ENCODE results near the gene TBC1D22A. TPM values are rescaled to one million over a fixed set of nuclear protein-coding genes. Genes with fewer than 3 reads are reported as not detected.
A peak's percentile ranks its signal among the peaks of the same experiment; 100 is the strongest.

TBC1D22A gene
- total RNA-seq, 1 donor from 2014 or later = 87.8 TPM

- no peak overlapping the region for H3K4me3 ChIP-seq
- no peaks in the 10 kb centered on the region for H3K27me3 ChIP-seq
- no peak for TF ChIP-seq CTCF (IDR thresholded peaks at IDR 0.05)
- peaks cover 0 to 4% of the 10 kb centered on the region in 2 donors for H3K9me3 ChIP-seq
- peak in 1 of 2 donors; percentile 52 for DNase-seq (ENCODE audit: low spot score in 2 of 2)
- no peak overlapping the region for H3K27ac ChIP-seq
- no peaks in the 10 kb centered on the region for H3K4me1 ChIP-seq
- intact Hi-C loops (cut with DNase I) = no loop called here
- peaks cover 17 to 38% of the 10 kb centered on the region in 2 donors for H3K36me3 ChIP-seq
Measured at GRCh38 chr22:47172771-47173534, 410.5 kb downstream of the TBC1D22A start.

GRCh38 chr22:47173535-47174021 lies 411.1 kb downstream of the TBC1D22A start:
- Histone ChIP-seq H3K27me3 (no peaks in the 10 kb centered on the region), H3K9me3 (peaks cover 0 to 4% of the 10 kb centered on the region in 2 donors), H3K27ac (no peak overlapping the region), H3K36me3 (peaks cover 17 to 38% of the 10 kb centered on the region in 2 donors), H3K4me1 (no peaks in the 10 kb centered on the region), H3K4me3 (no peak overlapping the region)
- intact Hi-C loops (cut with DNase I) = no loop called here
- no peak for TF ChIP-seq CTCF (IDR thresholded peaks at IDR 0.05)
- peak in 1 of 2 donors; percentile 47 for DNase-seq (ENCODE audit: low spot score in 2 of 2)

GRCh38 chr22:47174096-47174495 lies 411.6 kb downstream of the TBC1D22A start:
- H3K27me3 ChIP-seq = no peaks in the 10 kb centered on the region
- intact Hi-C loops (cut with DNase I) = no loop called here
- no peak overlapping the region for H3K4me3 ChIP-seq
- no peak for TF ChIP-seq CTCF (IDR thresholded peaks at IDR 0.05)
- H3K4me1 ChIP-seq = no peaks in the 10 kb centered on the region
- H3K9me3 ChIP-seq = peaks cover 0 to 4% of the 10 kb centered on the region in 2 donors
- H3K27ac ChIP-seq = no peak overlapping the region
- DNase-seq (ENCODE audit: low spot score in 2 of 2) = peak in 1 of 2 donors; percentile 50
- peaks cover 14 to 38% of the 10 kb centered on the region in 2 donors for H3K36me3 ChIP-seq

- DNase-seq (ENCODE audit: low spot score in 2 of 2) = peak in 1 of 2 donors; percentile 51
- no peaks in the 10 kb centered on the region for H3K4me1 ChIP-seq
- no peak overlapping the region for H3K4me3 ChIP-seq
- H3K27ac ChIP-seq = no peak overlapping the region
- peaks cover 14 to 38% of the 10 kb centered on the region in 2 donors for H3K36me3 ChIP-seq
- H3K9me3 ChIP-seq = peaks cover 0 to 4% of the 10 kb centered on the region in 2 donors
- no peaks in the 10 kb centered on the region for H3K27me3 ChIP-seq
- TF ChIP-seq CTCF (IDR thresholded peaks at IDR 0.05) = no peak
- intact Hi-C loops (cut with DNase I) = no loop called here
Measured at GRCh38 chr22:47174671-47175112, 412.2 kb downstream of the TBC1D22A start.

GRCh38 chr22:47175151-47176025 lies 412.9 kb downstream of the TBC1D22A start:
- H3K27me3 ChIP-seq = no peaks in the 10 kb centered on the region
- H3K4me3 ChIP-seq = no peak overlapping the region
- H3K9me3 ChIP-seq = peaks cover 0 to 4% of the 10 kb centered on the region in 2 donors
- H3K27ac ChIP-seq = no peak overlapping the region
- no peaks in the 10 kb centered on the region for H3K4me1 ChIP-seq
- peaks cover 14 to 38% of the 10 kb centered on the region in 2 donors for H3K36me3 ChIP-seq
- DNase-seq (ENCODE audit: low spot score in 2 of 2) = peak in 1 of 2 donors; percentile 56
- intact Hi-C loops (cut with DNase I) = no loop called here
- TF ChIP-seq CTCF (IDR thresholded peaks at IDR 0.05) = no peak

Data from ascending aorta (tissue), 2 donors.